PC-3 (cell line): ENCODE data around the gene BCL11A. TPM values are rescaled to one million over a fixed set of nuclear protein-coding genes. Genes with fewer than 3 reads are reported as not detected.

Experiments used
- ATAC-seq: fragments of 200-7000 bp; cut with Tn5 transposase; 2 replicates; pipeline ENCODE4 v1.9.1; 2020; ENCODE audit warnings: mild to moderate bottlenecking, moderate library complexity
- BruUV-seq: library from RNA; stranded (reverse); fragments of 400-500 nt; replicated peaks from 2 replicates; lab custom pipeline; 2021; lab: Mats Ljungman, UMichigan
- CTCF ChIA-PET: fragments of 300-600 bp; sonication (Branson Sonifier 250); formaldehyde crosslinking; loops from one replicate; lab custom pipeline; 2022; ENCODE audit warnings: antibody characterized with exemption; lab: Charles Lee
- POLR2A ChIA-PET: fragments of 300-600 bp; sonication (Branson Sonifier 250); formaldehyde crosslinking; loops from one replicate; lab custom pipeline; 2022; ENCODE audit warnings: antibody characterized with exemption; ENCODE audit not compliant: unreplicated experiment; lab: Charles Lee
- DNase-seq: peaks from one replicate; pipeline ENCODE4 v3.0.0-alpha.2; 2015
- H2AFZ ChIP-seq: fragments of 300-600 bp; sonication (generic); 2 replicates; pipeline ENCODE4 v1.6.0; 2016; ENCODE audit warnings: antibody characterized with exemption, low read length
- H3F3A ChIP-seq: fragments of 300-600 bp; sonication (generic); one replicate; pipeline ENCODE4 v1.6.0; 2017; ENCODE audit warnings: antibody characterized with exemption, low read length, control low read depth, mild to moderate bottlenecking; ENCODE audit not compliant: unreplicated experiment
- H3K27ac ChIP-seq: fragments of 300-600 bp; sonication (generic); 2 replicates; pipeline ENCODE4 v1.5.1; 2016; ENCODE audit warnings: mild to moderate bottlenecking, low read length
- H3K27me3 ChIP-seq: fragments of 300-600 bp; sonication (generic); 2 replicates; pipeline ENCODE4 v1.6.1; 2016; ENCODE audit warnings: low read length, mixed read lengths
- H3K36me3 ChIP-seq: fragments of 300-600 bp; sonication (generic); 2 replicates; pipeline ENCODE4 v1.6.1; 2016; ENCODE audit warnings: low read depth, mixed run types, low read length, mixed read lengths
- H3K4me1 ChIP-seq: fragments of 300-600 bp; sonication (generic); 2 replicates; pipeline ENCODE4 v1.5.1; 2016; ENCODE audit warnings: low read length; ENCODE audit not compliant: insufficient read depth
- H3K4me2 ChIP-seq: fragments of 300-600 bp; sonication (generic); 2 replicates; pipeline ENCODE4 v1.6.0; 2016; ENCODE audit warnings: low read length
- H3K4me3 ChIP-seq: fragments of 300-600 bp; sonication (generic); 2 replicates; pipeline ENCODE4 v1.5.1; 2016; ENCODE audit warnings: mild to moderate bottlenecking, low read length, mixed read lengths
- H3K79me2 ChIP-seq: fragments of 300-600 bp; sonication (generic); 2 replicates; pipeline ENCODE4 v1.6.1; 2017; ENCODE audit warnings: low read length, mixed read lengths
- H3K9ac ChIP-seq: fragments of 300-600 bp; sonication (generic); 2 replicates; pipeline ENCODE4 v1.6.0; 2016; ENCODE audit warnings: mild to moderate bottlenecking, low read length
- H3K9me2 ChIP-seq: fragments of 300-600 bp; sonication (generic); replicated peaks from 2 replicates; pipeline ENCODE4 v1.6.1; 2016; ENCODE audit warnings: mixed run types, low read length, mixed read lengths
- H3K9me3 ChIP-seq: fragments of 300-600 bp; sonication (generic); 2 replicates; pipeline ENCODE4 v1.6.1; 2016; ENCODE audit warnings: low read length, mixed read lengths
- H4K20me1 ChIP-seq: fragments of 300-600 bp; sonication (generic); 2 replicates; pipeline ENCODE4 v1.6.1; 2016; ENCODE audit warnings: low read length, mixed read lengths
- EZH2 ChIP-seq: fragments of 300-600 bp; sonication (generic); IDR thresholded peaks from one replicate; pipeline ENCODE4 v1.6.1; 2017; ENCODE audit warnings: antibody characterized with exemption, mild to moderate bottlenecking, low read length; ENCODE audit not compliant: unreplicated experiment
- EZH2phosphoT487 ChIP-seq: fragments of 300-600 bp; sonication (generic); IDR thresholded peaks from 2 replicates; pipeline ENCODE4 v1.6.1; 2018; ENCODE audit warnings: mild to moderate bottlenecking, antibody characterized with exemption, low read length, borderline replicate concordance
- intact Hi-C: fragments of 100-400 bp; cut with micrococcal nuclease; formaldehyde crosslinking; loops from 2 replicates; pipeline ENCODE4 v1.9.0; 2023
- total RNA-seq: library from RNA; depleted of rRNA; stranded (reverse); fragments of >200 nt; gene quantifications from 2 replicates; pipeline ENCODE4 v1.2.3, GENCODE V29; 2014
- TF ChIP-seq, protein P1 (sequence below): fragments of 300-600 bp; sonication (generic); conservative IDR thresholded peaks from 2 replicates; pipeline ENCODE4 v1.5.1; 2017; ENCODE audit warnings: antibody characterized with exemption, low read depth, mild to moderate bottlenecking, low read length

BCL11A gene
- total RNA-seq, 1 experiment from 2014 or later = 4.6 TPM

DNA sequence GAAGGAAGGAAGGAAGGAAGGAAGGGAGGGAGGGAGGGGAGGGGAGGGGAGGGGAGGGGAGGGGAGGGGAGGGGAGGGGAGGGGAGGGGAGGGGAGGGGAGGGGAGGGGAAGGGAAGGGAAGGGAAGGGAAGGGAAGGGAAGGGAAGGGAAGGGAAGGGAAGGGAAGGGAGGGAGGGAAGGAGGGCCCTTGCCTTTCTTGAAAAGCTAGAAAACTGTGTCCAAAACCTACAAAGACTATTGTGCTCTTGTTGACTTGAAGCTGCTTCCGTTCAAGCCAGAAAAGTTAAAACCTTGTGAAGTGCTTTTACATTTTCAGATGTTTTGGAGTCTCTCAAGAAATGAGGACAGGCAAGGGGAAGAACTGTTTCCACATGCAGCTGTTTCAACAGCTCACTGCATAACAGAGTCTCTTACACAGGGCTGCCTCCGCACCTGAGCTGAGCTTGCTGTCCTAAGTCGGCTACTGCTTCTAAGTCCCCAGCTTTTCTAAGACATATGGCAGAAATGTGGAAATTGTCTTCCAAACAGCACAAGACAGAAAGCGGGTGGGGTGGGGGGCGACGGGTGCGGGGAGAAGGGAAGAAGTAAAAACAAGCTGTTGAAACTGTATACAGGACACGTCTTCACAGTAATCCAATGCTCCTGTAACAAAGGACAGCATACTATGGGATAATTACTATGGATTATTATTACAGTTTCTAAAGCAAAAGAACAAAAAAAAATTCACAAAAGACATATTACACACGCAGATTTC is 46.1 kb downstream of the BCL11A start:
- Histone ChIP-seq H2AFZ (no peak overlapping the region), H3K27ac (no peak overlapping the region), H3K4me1 (peaks cover 10% of the 10 kb centered on the region), H3K79me2 (no peaks in the 10 kb centered on the region), H3K4me2 (no peak overlapping the region), H4K20me1 (no peaks in the 10 kb centered on the region), H3K9me2 (no peaks in the 10 kb centered on the region), H3F3A (no peaks in the 10 kb centered on the region), H3K4me3 (no peak overlapping the region), H3K9me3 (no peaks in the 10 kb centered on the region), H3K27me3 (no peaks in the 10 kb centered on the region), H3K36me3 (no peaks in the 10 kb centered on the region), H3K9ac (no peak overlapping the region)
- BruUV-seq = no TSS peak
- TF ChIP-seq EZH2phosphoT487 (no peak), EZH2 (no peak)
- TF ChIP-seq, protein P1, sequence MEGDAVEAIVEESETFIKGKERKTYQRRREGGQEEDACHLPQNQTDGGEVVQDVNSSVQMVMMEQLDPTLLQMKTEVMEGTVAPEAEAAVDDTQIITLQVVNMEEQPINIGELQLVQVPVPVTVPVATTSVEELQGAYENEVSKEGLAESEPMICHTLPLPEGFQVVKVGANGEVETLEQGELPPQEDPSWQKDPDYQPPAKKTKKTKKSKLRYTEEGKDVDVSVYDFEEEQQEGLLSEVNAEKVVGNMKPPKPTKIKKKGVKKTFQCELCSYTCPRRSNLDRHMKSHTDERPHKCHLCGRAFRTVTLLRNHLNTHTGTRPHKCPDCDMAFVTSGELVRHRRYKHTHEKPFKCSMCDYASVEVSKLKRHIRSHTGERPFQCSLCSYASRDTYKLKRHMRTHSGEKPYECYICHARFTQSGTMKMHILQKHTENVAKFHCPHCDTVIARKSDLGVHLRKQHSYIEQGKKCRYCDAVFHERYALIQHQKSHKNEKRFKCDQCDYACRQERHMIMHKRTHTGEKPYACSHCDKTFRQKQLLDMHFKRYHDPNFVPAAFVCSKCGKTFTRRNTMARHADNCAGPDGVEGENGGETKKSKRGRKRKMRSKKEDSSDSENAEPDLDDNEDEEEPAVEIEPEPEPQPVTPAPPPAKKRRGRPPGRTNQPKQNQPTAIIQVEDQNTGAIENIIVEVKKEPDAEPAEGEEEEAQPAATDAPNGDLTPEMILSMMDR = no peak
- DNase-seq = no peak
- intact Hi-C loops = no loop called here
- POLR2A ChIA-PET = no interaction called here
- CTCF ChIA-PET = no interaction called here
- no peak for ATAC-seq

DNA sequence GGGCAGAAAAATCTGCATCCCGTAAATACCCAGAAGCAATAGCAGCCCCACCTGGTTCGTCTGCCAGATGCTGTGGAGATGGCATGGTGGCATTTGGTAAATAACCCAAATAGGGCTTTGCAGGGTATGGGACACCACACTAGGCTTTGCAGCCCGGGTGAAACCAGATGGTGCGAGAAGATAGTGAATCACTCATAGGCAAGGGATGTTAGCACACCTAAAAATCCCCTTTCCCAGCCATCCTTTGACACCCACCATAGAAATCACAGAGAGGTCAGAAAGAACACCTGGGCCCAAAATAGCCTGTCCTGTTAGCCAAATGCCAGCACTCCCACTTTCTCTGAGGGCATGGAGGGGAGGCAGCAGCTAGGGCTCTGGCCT is 47.6 kb downstream of the BCL11A start:
- H3K4me2 ChIP-seq = no peak overlapping the region

More for the DNA sequence above, 47.6 kb downstream of the BCL11A start:
- ChIA-PET POLR2A (no interaction called here), CTCF (no interaction called here)
- H2AFZ ChIP-seq = no peak overlapping the region
- H3K9me3 ChIP-seq = no peaks in the 10 kb centered on the region
- H3F3A ChIP-seq = no peaks in the 10 kb centered on the region
- no peak overlapping the region for H3K27ac ChIP-seq
- intact Hi-C loops = no loop called here
- no peak overlapping the region for H3K4me3 ChIP-seq
- no peak overlapping the region for H3K9ac ChIP-seq
- H3K27me3 ChIP-seq = no peaks in the 10 kb centered on the region
- no peak for DNase-seq
- no peaks in the 10 kb centered on the region for H4K20me1 ChIP-seq
- TF ChIP-seq EZH2phosphoT487 = no peak
- TF ChIP-seq, protein P1 = no peak
- no peak for TF ChIP-seq EZH2
- ATAC-seq = no peak
- H3K36me3 ChIP-seq = no peaks in the 10 kb centered on the region
- H3K4me1 ChIP-seq = no peaks in the 10 kb centered on the region
- no peaks in the 10 kb centered on the region for H3K79me2 ChIP-seq
- no peaks in the 10 kb centered on the region for H3K9me2 ChIP-seq
- BruUV-seq = no TSS peak
